K562 (cell line): Measurements from ENCODE around the gene CBX2. TPM values are rescaled to one million over a fixed set of nuclear protein-coding genes. Genes with fewer than 3 reads are reported as not detected.

Source experiments
- ATAC-seq: fragments of 200-7000 bp; cut with Tn5 transposase; 3 replicates; pipeline ENCODE4 v1.9.1; 2020; ENCODE audit warnings: moderate library complexity
- BruUV-seq: library from RNA; stranded (reverse); fragments of 400-500 nt; replicated peaks from 2 replicates; lab custom pipeline; 2021; lab: Mats Ljungman, UMichigan
- CTCF ChIA-PET: fragments of 300-600 bp; formaldehyde crosslinking; extraction: SDS; loops from one replicate; lab custom pipeline; 2021; ENCODE audit warnings: low intra/inter-chr PET ratio; lab: Yijun Ruan, JAX
- POLR2A ChIA-PET: fragments of 300-600, 350-650 bp; sonication (Branson Sonifier 250); formaldehyde crosslinking; extraction: SDS; loops from one replicate; lab custom pipeline; 2021; ENCODE audit warnings: antibody characterized with exemption, inconsistent platforms; lab: Yijun Ruan, JAX
- DNase-seq, 4 experiments: peaks; one replicate each; pipeline versions ENCODE4 v3.0.0 to v3.0.0-alpha.2; 2011 to 2018; ENCODE audit warnings: low spot score in 3 of 4, mixed read lengths in 3 of 4; ENCODE audit errors: extremely low read depth in 1 of 4
- FAIRE-seq: peaks from 2 replicates; lab custom pipeline; 2011; peaks lifted over from hg19 to GRCh38; lab: Jason Lieb, UNC
- H2AFZ ChIP-seq: 2 replicates; pipeline ENCODE4 v1.6.0; 2011; ENCODE audit warnings: low read depth, low read length, control low read depth, inconsistent platforms
- H3K27ac ChIP-seq: fragments of 200-600 bp; 3 replicates; pipeline ENCODE4 v1.8.0; 2011; ENCODE audit warnings: low read depth, mild to moderate bottlenecking, control low read depth, inconsistent platforms, low read length, moderate library complexity, mixed read lengths; ENCODE audit errors: extremely low read depth
- H3K27me3 ChIP-seq, 2 experiments: fragments of 300-600 bp in 1 of 2; 2 replicates in 1 of 2; 3 replicates in 1 of 2; pipeline versions ENCODE4 v1.6.0 to v1.8.0; 2011; ENCODE audit warnings: inconsistent platforms in 2 of 2, low read length in 2 of 2, mild to moderate bottlenecking in 1 of 2, mixed read lengths in 1 of 2, moderate library complexity in 1 of 2; ENCODE audit not compliant: control insufficient read depth in 2 of 2, insufficient read depth in 2 of 2
- H3K36me3 ChIP-seq: fragments of 300-600 bp; 3 replicates; pipeline ENCODE4 v1.8.0; 2011; ENCODE audit warnings: mild to moderate bottlenecking, low read length, inconsistent platforms; ENCODE audit not compliant: control insufficient read depth, insufficient read depth
- H3K4me1 ChIP-seq, 2 experiments: fragments of 200-600 bp in 1 of 2; replicated peaks in 1 of 2; 2 replicates in 1 of 2; 3 replicates in 1 of 2; pipeline versions ENCODE4 v1.5.1 to v1.8.0; 2011; ENCODE audit warnings: inconsistent platforms in 2 of 2, low read length in 2 of 2, mild to moderate bottlenecking in 1 of 2, mixed read lengths in 1 of 2, moderate library complexity in 1 of 2; ENCODE audit not compliant: control insufficient read depth in 2 of 2, insufficient read depth in 2 of 2
- H3K4me2 ChIP-seq: 2 replicates; pipeline ENCODE4 v1.6.1; 2011; ENCODE audit warnings: low read length, control low read depth, inconsistent platforms, mixed read lengths; ENCODE audit not compliant: insufficient read depth
- H3K4me3 ChIP-seq: fragments of 200-600 bp; sonication (generic), shearing (Covaris generic); 2 replicates; pipeline ENCODE4 v1.5.1; 2016; ENCODE audit warnings: control low read depth, inconsistent platforms
- H3K79me2 ChIP-seq: fragments of 200-600 bp; 3 replicates; pipeline ENCODE4 v1.8.0; 2011; ENCODE audit warnings: low read length, inconsistent platforms; ENCODE audit not compliant: control insufficient read depth, insufficient read depth
- H3K9ac ChIP-seq, 2 experiments: 2 replicates each; pipeline versions ENCODE4 v1.6.0 to v1.6.1; 2011; ENCODE audit warnings: low read depth in 2 of 2, low read length in 2 of 2, control low read depth in 1 of 2, inconsistent platforms in 1 of 2, mild to moderate bottlenecking in 1 of 2, mixed read lengths in 1 of 2; ENCODE audit not compliant: insufficient read depth in 1 of 2
- H3K9me1 ChIP-seq: one replicate; pipeline ENCODE4 v1.6.0; 2011; ENCODE audit warnings: inconsistent platforms, mild to moderate bottlenecking, low read length, moderate library complexity; ENCODE audit not compliant: control insufficient read depth, insufficient read depth
- H3K9me3 ChIP-seq: replicated peaks from 2 replicates; pipeline ENCODE4 v1.5.1; 2011; ENCODE audit warnings: low read depth, low read length, inconsistent platforms; ENCODE audit not compliant: control insufficient read depth, insufficient read depth
- H4K20me1 ChIP-seq: replicated peaks from 2 replicates; pipeline ENCODE4 v1.6.1; 2011; ENCODE audit warnings: low read length, inconsistent platforms, mixed read lengths; ENCODE audit not compliant: control insufficient read depth, insufficient read depth
- ATF7 ChIP-seq: fragments of 450-650 bp; IDR thresholded peaks from 2 replicates; pipeline ENCODE4 v1.7.1; 2014; ENCODE audit warnings: mild to moderate bottlenecking, moderate library complexity
- FOXK2 ChIP-seq, 2 experiments: fragments of 450-650 bp; IDR thresholded peaks in 1 of 2; conservative IDR thresholded peaks in 1 of 2; 2 replicates each; pipeline ENCODE4 v1.6.1; 2016; ENCODE audit warnings: low read depth in 2 of 2, mild to moderate bottlenecking in 1 of 2
- KAT7 ChIP-seq: sonication (generic); formaldehyde crosslinking; IDR thresholded peaks from 2 replicates; pipeline ENCODE4 v1.8.0; 2022; ENCODE audit warnings: missing genetic modification reagents, mild to moderate bottlenecking, borderline replicate concordance
- KDM4B ChIP-seq, 2 experiments: fragments of 450-650 bp in 1 of 2; sonication (generic) in 1 of 2; IDR thresholded peaks; 2 replicates each; pipeline ENCODE4 v1.6.1; 2016 to 2017; ENCODE audit warnings: borderline replicate concordance in 2 of 2, antibody characterized with exemption in 1 of 2, low read depth in 1 of 2, mild to moderate bottlenecking in 1 of 2
- WGBS: fragments of 100-300 bp; shearing (Covaris generic); methylation state at CpG from one replicate; pipeline ENCODE4 v1.1.6; 2016; ENCODE audit warnings: low coverage, mixed read lengths; ENCODE audit not compliant: insufficient coverage; ENCODE audit errors: missing lambda C conversion rate; 5-methylcytosine and 5-hydroxymethylcytosine counted together
- in situ Hi-C: fragments of 300-500 bp; cut with MboI; formaldehyde crosslinking; loops from 4 replicates; pipeline ENCODE4 v1.15.0; 2018; ENCODE audit warnings: inconsistent platforms, mixed read lengths
- intact Hi-C: fragments of 100-400 bp; cut with micrococcal nuclease; formaldehyde crosslinking; loops from 2 replicates; pipeline ENCODE4 v1.14.2; 2022
- polyA plus RNA-seq, 8 experiments: library from polyadenylated mRNA; depleted of rRNA in 4 of 8; stranded (reverse) in 5 of 8; unstranded in 3 of 8; fragments of >200 nt; fragmentation: Nextera tagmentation in 2 of 8; fragmentation: Illumina TruSeq in 1 of 8; extraction: Ambion mirVana in 2 of 8; extraction: Trizol in 1 of 8; gene quantifications; 2 replicates each; pipeline versions ENCODE4 v1.2.1 to v1.2.3, GENCODE V29; 2011 to 2014; ENCODE audit warnings: inconsistent platforms in 1 of 8, missing spikeins in 1 of 8
- total RNA-seq, 7 experiments: library from RNA; depleted of rRNA in 6 of 7; stranded (reverse); fragments of >200 nt in 6 of 7; fragmentation: Illumina TruSeq in 2 of 7; extraction: Trizol in 2 of 7; gene quantifications; 2 replicates each; pipeline versions ENCODE4 v1.2.1 to v1.2.3, GENCODE V29; 2011 to 2021; ENCODE audit warnings: low replicate concordance in 1 of 7
- TF ChIP-seq, protein P1 (sequence below): fragments of 250-450 bp; sonication (Bioruptor Pico); IDR thresholded peaks from 2 replicates; pipeline ENCODE4 v1.4.0; 2020; ENCODE audit warnings: borderline replicate concordance

Gene CBX2
- total and polyA plus RNA-seq, 9 of the 15 experiments (the other 6 are each of a cell fraction or from before 2014, with no cell fraction given) = 0.66 to 26.9 (median 13.9) TPM

DNA sequence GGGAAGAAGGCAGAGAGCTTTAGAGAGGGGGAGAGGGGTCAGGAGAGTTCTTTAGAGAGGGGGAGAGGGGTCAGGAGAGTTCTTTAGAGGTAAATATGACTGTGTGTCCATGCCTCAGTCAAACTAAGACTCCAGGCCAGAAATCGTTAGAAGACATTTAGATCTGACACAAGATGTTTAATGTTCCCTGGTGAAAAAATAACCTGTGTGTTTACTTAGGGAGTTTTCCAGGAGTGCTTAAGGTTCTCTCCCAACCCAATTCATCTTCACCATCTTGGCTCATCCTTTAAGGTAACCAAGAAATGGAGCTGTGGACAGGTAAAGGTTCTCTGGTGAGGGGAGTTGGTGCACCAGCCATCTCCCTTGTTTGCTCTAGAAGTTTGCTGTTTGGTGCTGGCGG, 51.5 kb downstream of the CBX2 start:
- peaks cover 8% of the 10 kb centered on the region; the same call in 1 of the 3 replicates for H3K36me3 ChIP-seq
- no peak for FAIRE-seq
- no peaks in the 10 kb centered on the region for H4K20me1 ChIP-seq
- TF ChIP-seq KAT7 (CRISPR knock-in tag) (0 out of 2 replicates have a peak, but pooled peaks have one; percentile 16), ATF7 (no peak), KDM4B (IDR thresholded peaks at IDR 0.05; ENCODE audit: borderline replicate concordance in 2 of 2, low read depth in 1 of 2) (no peak), FOXK2 (conservative IDR thresholded peaks at IDR 0.05 in 1 of 2, IDR thresholded peaks at IDR 0.05 in 1 of 2; ENCODE audit: low read depth in 2 of 2) (0 out of 4 replicates have a peak, but pooled peaks of 1 of the 2 experiments have one; percentile 10)
- TF ChIP-seq, protein P1, sequence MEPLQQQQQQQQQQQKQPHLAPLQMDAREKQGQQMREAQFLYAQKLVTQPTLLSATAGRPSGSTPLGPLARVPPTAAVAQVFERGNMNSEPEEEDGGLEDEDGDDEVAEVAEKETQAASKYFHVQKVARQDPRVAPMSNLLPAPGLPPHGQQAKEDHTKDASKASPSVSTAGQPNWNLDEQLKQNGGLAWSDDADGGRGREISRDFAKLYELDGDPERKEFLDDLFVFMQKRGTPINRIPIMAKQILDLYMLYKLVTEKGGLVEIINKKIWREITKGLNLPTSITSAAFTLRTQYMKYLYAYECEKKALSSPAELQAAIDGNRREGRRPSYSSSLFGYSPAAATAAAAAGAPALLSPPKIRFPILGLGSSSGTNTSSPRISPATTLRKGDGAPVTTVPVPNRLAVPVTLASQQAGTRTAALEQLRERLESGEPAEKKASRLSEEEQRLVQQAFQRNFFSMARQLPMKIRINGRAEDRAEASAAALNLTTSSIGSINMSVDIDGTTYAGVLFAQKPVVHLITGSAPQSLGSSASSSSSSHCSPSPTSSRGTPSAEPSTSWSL (CRISPR knock-in tag) = no peak
- H2AFZ ChIP-seq = 0 out of 2 replicates have a peak overlapping the region, but pooled peaks have one; percentile 6
- no peak for ATAC-seq
- H3K4me2 ChIP-seq = peak overlapping the region; percentile 19; the same call in 1 of the 2 replicates
- no peak overlapping the region for H3K4me3 ChIP-seq
- WGBS = 35% methylated on average over 2 of the region's 2 CpGs
- H3K79me2 ChIP-seq = peaks cover 62% of the 10 kb centered on the region
- no peak for DNase-seq
- intact Hi-C loops = no loop called here
- no peaks in the 10 kb centered on the region for H3K9me3 ChIP-seq
- peaks cover 62 to 87% of the 10 kb centered on the region in 2 experiments for H3K4me1 ChIP-seq
- BruUV-seq = no TSS peak
- H3K27me3 ChIP-seq = no peaks in the 10 kb centered on the region
- H3K27ac ChIP-seq = peak overlapping the region; percentile 99
- in situ Hi-C loops = no loop called here
- ChIA-PET CTCF (no interaction called here), POLR2A (interaction anchor here (1.0 to 17.8 kb wide), 4 partner anchors 8 to 62 kb away, joined by 4 to 386 read pairs (median 9); partner anchors contain the start of gene CBX4)
- H3K9ac ChIP-seq = peak overlapping the region; percentile 30 to 41; a peak in 3 of 4 replicates
- no peaks in the 10 kb centered on the region for H3K9me1 ChIP-seq
